Measurements from ENCODE around the gene AOPEP.

AOPEP gene

GRCh38 chr9:94721754-94722153 lies 4.7 kb upstream of the AOPEP start:
- DNase-seq (ENCODE audit: low spot score), result no peak
- in situ Hi-C loops (cut with MboI; ENCODE audit: low sequenced_read_pairs, unreplicated experiment), result no loop called here
- TF ChIP-seq, protein P1, sequence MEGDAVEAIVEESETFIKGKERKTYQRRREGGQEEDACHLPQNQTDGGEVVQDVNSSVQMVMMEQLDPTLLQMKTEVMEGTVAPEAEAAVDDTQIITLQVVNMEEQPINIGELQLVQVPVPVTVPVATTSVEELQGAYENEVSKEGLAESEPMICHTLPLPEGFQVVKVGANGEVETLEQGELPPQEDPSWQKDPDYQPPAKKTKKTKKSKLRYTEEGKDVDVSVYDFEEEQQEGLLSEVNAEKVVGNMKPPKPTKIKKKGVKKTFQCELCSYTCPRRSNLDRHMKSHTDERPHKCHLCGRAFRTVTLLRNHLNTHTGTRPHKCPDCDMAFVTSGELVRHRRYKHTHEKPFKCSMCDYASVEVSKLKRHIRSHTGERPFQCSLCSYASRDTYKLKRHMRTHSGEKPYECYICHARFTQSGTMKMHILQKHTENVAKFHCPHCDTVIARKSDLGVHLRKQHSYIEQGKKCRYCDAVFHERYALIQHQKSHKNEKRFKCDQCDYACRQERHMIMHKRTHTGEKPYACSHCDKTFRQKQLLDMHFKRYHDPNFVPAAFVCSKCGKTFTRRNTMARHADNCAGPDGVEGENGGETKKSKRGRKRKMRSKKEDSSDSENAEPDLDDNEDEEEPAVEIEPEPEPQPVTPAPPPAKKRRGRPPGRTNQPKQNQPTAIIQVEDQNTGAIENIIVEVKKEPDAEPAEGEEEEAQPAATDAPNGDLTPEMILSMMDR (IDR thresholded peaks at IDR 0.05; ENCODE audit: borderline replicate concordance, control extremely low read depth, extremely low read depth, insufficient read depth, missing control alignments), result no peak

DNA sequence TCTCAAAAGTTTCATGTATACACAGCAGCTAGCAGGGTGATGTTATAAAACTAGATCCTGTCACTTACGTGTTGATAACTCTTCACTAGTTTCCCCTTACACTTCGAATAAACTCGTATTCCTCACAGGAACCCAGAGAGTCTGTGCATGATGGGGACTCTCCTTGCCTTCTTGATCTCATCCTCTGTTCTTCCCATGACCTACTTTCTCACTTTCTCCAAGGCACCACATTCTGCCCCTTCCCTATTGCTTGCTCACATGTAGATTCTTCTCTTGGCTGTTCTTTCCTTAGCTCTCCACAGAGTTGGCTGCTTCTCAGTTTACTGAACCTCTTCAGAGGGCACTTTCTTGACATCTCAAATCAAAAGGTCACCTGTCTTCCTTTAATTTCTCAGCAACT lies 1.2 kb upstream of the AOPEP start:
- no peak for DNase-seq (ENCODE audit: low spot score)
- in situ Hi-C loops (cut with MboI; ENCODE audit: low sequenced_read_pairs, unreplicated experiment), result no loop called here
- TF ChIP-seq, protein P1 (IDR thresholded peaks at IDR 0.05; ENCODE audit: borderline replicate concordance, control extremely low read depth, extremely low read depth, insufficient read depth, missing control alignments), result no peak

DNA sequence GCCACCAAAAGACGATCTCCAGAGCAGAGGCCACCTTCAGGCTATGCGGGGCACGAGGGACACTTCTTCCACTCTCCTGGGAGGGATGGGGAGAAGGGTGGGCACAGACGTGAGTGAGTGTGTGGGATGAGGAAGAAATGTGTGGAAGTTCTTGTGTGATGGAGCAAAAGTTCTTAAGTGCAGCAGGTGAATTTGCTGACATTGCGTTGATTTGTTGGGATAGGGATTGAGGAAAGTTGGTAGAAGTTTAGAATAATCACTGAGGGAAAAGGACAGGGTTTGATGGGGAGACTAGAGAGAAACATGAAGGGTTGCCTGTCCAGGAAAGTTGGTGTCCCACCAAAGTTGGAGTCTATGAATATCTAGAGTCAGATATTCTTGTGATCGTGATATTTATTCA lies 2.2 kb downstream of the AOPEP start:
- TF ChIP-seq, protein P1 (IDR thresholded peaks at IDR 0.05; ENCODE audit: borderline replicate concordance, control extremely low read depth, extremely low read depth, insufficient read depth, missing control alignments), result no peak
- in situ Hi-C loops (cut with MboI; ENCODE audit: low sequenced_read_pairs, unreplicated experiment), result no loop called here
- DNase-seq (ENCODE audit: low spot score), result no peak

- DNase-seq (ENCODE audit: low spot score), result no peak
- TF ChIP-seq, protein P1 (IDR thresholded peaks at IDR 0.05; ENCODE audit: borderline replicate concordance, control extremely low read depth, extremely low read depth, insufficient read depth, missing control alignments), result no peak
- in situ Hi-C loops (cut with MboI; ENCODE audit: low sequenced_read_pairs, unreplicated experiment), result no loop called here
Measured at GRCh38 chr9:94729199-94729598, 2.7 kb downstream of the AOPEP start.

- no peak for DNase-seq (ENCODE audit: low spot score)
- in situ Hi-C loops (cut with MboI; ENCODE audit: low sequenced_read_pairs, unreplicated experiment), result no loop called here
- TF ChIP-seq, protein P1 (IDR thresholded peaks at IDR 0.05; ENCODE audit: borderline replicate concordance, control extremely low read depth, extremely low read depth, insufficient read depth, missing control alignments), result no peak
Measured at GRCh38 chr9:94734054-94734754, 7.7 kb downstream of the AOPEP start.

GRCh38 chr9:94736759-94737158 lies 10.3 kb downstream of the AOPEP start:
- in situ Hi-C loops (cut with MboI; ENCODE audit: low sequenced_read_pairs, unreplicated experiment), result no loop called here
- DNase-seq (ENCODE audit: low spot score), result no peak
- TF ChIP-seq, protein P1 (IDR thresholded peaks at IDR 0.05; ENCODE audit: borderline replicate concordance, control extremely low read depth, extremely low read depth, insufficient read depth, missing control alignments), result no peak
